DLD1 (cell line): ENCODE measurements around the gene ADA.
"Not testable (repeated sequence)": the region's sequence is repeated elsewhere in the genome, so short reads cannot be mapped to it uniquely, and the experiment has no call there.

ENCODE experiments used
- in situ Hi-C: cut with HindIII; loops from 2 replicates; pipeline ENCODE4 v1.10.0; 2017; ENCODE audit warnings: low sequenced_read_pairs

ADA gene

DNA sequence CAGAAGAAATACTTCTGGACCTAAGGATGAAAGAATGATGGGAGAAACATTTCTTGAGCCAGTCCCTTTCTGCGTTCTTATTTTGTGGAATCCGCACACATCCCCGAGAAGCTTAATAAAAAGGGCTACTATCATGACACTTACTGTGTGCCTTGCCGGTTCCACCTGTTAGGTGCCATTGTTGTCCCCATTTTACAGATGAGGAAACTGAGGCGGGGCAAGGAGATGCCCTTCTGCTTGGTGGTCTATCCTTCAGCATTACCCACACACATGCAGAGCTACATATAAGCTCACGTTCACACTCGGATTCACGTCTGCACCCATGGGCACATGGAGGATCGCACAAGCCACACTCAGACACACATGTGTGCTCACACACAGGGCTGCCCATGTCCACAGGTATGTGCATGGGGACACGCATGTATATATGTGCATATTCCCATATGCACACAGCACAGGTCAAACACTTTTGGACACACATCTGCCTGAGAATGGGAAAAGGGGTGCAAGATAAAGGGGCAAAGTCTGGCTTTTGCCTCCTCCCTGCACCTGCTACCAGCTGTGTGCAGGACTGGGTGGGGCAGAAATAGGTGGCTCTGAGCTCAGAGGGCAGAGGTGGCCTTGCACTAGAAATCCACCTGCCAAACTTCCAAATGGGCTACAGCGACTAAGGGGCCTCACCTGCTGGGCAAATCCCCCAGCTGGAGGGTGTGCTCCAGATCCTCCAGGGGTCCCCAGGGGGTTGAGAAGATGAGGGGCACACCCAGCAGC is 30.5 kb upstream of the ADA start:
- in situ Hi-C loops: loop anchor here (5.0 kb wide), 1 partner anchor 50 kb away; no protein-coding TSS in a partner anchor

DNA sequence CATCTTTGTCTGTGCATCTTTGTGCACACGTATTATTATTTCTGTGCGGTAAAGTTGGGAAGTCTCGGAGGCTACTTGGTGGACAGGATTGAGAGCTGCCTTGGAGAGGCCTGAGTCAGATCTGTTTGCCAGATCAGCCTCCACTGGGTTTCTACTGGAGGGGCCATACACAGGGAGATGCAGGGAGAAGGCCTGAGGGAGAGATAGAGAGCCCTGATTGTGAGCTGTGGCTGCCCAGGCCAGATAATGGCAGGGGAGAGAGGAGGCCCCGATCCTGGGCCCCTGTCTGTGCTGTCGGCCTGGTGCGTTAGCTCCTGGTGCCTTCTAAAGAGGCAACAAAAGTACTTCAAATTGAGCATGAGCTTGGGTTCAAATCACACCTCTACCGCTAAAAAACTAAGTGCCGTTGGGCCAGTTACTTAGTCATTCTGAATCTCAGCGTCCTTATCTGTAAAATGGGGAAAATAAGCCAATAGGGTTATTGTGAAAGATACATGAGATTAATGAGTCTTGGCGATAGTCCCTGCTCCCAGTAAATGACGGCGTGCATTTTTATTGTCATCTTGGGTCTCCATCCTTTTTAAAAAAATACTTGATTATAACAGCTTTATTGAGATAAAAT is 27.6 kb upstream of the ADA start:
- in situ Hi-C loops: no loop called here

DNA sequence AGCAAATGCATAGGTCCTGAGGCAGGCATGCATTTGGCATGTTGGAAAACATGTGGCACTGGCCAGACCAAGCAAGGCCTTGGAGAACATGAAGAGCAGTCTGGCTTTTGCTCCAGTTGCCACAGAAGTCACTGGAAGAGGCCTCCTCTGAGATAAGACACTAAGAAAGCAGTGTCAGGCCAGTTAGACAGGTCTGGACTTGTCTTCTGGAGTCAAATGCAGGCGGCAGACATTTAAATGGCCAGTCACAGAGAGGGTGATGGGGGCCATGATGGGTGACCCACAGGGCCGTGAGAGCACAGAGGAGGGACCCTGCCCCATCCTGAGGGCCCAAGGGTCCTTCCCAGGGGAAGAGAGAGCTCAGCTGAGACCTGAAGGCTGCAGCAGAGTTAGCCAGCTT is 26.7 kb upstream of the ADA start:
- in situ Hi-C loops: no loop called here

DNA sequence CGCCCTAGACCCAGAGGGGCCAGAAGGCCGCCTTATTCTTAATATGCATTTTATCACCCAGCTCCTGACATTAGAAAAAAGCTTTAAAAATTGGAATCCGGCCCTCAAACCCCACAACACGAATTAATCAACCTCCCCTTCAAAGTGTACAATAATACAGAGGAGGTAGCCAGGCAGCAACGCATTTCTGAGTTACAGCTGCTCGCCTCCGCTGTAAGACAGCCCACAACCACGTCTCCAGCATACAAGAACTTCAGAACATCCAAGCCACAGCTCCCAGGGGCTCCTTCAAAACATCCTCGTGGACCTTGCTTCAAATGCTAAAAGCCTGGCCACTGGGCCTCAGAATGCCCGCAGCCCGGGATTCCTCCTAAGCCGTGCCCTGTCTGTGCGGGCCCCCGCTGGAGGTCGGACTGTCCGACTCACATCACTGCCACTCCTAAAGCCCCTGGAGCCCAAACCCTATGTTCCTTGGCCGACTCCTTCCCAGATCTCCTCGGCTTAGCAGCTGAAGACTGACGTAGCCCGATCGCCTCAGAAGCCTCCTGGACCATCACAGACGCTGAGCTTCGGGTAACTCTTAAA is 20.9 kb upstream of the ADA start:
- in situ Hi-C loops: not testable (repeated sequence)

DNA sequence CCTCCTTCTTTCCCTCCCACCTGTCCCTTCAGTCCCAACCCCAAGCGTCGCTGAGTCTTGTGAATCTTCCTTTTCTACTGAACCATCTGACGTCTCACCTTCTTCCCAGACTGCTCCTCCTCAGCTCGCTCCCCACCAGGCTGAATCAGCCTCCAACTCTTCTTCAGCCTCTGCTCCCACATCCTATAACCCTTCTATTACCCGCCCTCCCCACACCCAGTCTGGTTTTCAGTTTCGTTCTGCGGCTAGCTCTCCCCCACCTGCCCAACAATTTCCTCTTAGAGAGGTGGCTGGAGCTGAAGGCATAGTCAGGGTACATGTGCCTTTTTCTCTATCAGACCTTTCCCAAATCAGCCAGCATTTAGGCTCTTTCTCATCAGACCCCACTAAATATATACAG is 20.0 kb upstream of the ADA start:
- in situ Hi-C loops: not testable (repeated sequence)

DNA sequence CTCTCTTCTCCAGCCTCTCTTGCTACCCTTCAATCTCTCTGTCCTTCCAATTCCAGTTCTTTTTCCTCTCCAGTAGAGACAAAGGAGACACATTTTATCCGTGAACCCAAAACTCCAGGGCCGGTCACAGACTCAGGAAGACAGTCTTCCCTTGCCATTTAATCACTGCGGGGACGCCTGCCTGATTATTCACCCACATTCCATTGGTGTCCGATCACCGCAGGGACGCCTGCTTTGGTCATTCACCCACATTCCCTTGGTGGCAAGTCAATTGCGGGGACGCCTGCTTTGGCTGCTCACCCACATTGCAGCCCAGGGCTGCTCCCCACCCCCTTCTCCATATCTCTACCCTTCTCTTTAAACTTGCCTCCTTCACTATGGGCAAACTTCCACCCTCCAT is 19.4 kb upstream of the ADA start:
- in situ Hi-C loops: not testable (repeated sequence)

DNA sequence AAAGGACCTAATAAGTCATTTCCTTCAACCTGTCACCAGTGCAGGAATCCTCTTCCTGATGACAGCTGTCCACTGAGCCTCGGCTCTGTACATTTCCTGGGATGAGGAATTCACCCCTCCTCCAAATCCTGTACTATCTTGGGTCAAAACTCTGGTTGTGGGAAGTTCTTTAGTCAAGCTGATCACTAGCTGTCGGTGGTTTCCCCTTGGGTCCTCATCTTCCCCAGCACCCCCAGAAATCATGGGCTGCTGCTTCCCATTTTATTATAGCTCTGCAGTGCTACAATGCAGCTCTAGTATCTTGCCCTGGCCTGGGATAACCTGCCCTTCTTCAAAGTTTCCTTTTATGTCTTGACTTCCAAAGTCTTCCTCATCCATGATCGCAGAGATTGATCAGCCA is 14.6 kb upstream of the ADA start:
- in situ Hi-C loops: no loop called here

DNA sequence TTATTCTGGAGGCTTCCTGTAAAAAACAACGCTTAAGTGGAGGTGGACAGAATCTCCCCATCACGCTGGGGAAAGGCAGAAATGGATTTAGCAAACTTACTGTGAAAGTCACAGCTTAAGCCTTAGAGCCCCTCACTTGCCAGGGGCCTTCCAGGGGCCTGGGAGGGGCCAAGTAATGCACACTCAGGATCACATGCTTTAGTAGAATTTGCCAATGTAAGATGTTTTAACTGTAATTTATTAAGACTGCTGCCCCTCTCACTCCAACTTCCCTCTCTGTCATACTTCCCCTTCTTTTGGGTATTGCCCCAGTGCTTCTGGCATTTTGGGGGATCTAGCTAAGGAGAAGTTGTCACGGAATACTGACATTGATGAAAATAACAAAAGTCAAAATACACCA is 12.6 kb upstream of the ADA start:
- in situ Hi-C loops: no loop called here

DNA sequence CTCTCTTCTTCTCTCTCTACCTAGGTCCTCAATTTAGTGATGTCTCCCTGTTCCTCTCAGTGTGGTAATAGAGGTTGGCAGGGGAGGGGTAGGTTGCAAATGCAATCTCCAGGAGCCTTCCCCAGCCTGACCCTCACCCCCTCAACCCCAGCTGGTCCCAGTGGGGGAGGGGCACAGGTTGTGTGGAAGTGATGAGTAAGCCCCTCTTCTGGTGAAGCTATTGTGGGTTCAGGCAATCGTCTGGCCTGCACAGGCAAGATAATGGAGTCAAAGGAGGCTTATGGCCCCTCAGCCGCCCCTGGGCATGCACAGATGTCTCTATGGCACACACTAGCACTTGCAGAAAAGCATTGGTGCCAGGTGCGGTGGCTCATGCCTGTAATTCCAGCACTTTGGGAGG is 10.8 kb upstream of the ADA start:
- in situ Hi-C loops: no loop called here

DNA sequence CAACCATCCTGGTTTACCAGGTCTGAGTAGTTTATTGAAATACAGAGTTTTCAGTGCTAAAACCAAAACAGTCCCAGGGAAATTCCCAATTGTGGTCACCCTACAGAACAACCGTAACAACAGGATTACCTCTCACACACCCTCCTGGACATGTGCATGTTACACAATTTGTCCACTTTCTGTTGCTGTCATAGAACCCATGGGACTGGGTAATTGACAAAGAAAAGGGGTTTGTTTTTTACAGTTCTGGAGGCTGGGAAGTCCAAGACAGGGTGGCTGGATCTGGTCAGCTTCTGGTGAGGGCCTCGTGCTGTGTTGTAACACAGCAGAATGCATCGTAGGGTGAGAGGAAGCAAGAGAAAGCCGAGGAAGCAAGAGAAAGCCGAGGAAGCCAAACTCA is 9.1 kb upstream of the ADA start:
- in situ Hi-C loops: no loop called here

DNA sequence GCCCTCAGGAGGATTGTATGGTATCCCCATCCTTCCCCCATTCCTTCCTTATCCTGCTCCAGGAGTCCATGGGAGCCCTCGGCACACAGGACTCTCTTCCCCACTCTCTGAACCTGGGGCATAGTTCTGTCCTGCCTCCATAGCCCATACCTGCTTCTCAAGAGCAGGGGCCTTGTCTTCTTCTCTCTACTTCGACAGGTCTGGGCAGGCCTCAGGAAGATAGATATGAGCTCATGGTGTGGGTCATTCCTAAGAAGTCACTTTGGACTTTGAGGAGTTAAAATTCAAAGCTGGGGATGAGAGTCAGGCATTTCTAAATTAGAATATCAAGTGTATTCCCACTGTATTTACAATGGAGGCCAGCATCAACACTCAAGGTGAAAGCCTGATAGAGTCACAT is 8.4 kb upstream of the ADA start:
- in situ Hi-C loops: no loop called here

DNA sequence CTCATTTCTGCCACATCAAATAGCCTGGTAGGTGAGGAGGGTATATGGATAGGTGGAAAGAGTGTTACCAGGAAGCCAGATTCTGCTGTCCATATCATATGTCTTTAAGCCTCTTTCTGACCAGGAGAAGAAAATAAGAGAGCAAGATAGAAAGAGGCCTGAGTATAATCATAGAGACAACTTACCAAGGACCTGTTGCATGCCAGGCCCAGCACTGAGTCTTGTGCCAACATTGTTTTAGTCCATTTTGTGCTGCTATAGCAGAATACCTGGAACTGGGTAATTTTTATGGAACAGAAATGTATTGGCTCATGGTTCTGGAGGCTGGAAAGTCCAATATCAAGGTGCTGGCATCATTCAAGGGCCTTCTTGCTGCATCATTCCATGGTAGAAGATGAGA is 7.3 kb upstream of the ADA start:
- in situ Hi-C loops: no loop called here

DNA sequence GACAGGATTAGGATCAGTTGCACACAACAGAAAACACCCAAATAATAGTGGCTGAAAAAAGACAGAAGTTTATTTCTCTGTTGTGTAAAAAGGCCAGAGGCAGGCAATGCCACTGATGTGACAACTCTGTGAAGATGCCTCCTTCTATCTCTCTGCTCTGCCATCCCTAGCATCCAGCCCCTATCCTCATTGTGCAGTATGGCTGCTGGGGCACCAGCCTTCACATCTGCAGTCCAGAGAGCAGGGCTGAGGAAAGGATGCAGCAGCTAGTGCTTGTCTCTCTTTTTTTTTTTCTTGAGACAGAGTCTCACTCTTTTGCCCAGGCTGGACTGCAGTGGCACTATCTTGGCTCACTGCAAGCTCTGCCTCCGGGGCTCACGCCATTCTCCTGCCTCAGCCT is 6.4 kb upstream of the ADA start:
- in situ Hi-C loops: no loop called here

DNA sequence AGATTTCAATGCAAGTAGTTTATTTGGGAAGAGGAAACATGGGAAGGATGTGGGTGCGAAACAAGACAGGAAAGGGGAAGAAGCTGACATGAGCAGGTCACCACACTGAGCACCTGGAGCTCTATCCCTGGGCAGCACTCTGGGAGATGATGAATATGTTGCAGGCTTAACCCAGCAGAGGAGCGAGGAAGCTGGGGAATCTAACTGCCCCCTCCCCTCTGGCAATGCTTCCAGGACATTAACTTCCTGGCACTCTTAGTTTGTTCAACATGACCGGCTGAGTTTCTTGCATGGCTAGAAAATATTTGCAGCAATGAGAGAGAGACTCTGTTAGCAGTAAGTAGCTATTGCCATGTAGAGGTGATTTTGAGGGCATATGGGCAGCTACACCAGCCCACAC is 4.9 kb upstream of the ADA start:
- in situ Hi-C loops: no loop called here

DNA sequence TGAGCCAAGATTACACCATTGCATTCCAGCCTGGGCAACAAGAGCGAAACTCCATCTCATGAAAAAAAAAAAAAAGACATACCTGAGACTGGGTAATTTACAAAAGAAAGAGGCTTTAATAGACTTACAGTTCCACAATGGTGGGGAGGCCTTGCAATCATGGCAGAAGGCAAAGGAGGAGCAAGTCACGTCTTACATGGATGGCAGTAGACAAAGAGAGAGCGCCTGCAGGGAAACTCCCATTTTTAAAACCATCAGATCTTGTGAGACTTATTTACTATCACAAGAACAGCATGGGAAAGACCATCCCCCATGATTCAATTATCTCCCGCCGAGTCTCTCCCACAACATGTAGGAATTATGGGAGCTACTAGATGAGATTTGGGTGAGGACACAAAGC is 2.7 kb upstream of the ADA start:
- in situ Hi-C loops: not testable (repeated sequence)

DNA sequence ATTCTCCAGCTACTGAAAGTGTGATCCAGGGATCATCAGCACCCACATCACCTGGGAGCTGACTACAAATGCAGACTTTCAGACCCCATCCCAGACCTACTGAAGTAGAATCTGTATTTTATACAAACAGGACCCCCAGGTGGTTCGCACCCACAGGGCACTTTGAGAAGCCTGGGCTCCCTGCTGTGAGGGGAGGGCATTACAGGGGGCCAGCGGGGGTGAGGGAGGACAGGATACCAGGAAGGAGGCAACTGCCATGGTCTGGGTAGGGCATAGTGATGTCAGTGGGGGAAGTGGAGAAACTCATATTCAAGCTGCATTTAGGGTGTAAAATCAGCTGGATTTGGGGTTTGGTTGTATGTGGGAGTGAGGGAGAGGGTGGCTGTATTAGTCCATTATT is 2.0 kb upstream of the ADA start:
- in situ Hi-C loops: no loop called here

DNA sequence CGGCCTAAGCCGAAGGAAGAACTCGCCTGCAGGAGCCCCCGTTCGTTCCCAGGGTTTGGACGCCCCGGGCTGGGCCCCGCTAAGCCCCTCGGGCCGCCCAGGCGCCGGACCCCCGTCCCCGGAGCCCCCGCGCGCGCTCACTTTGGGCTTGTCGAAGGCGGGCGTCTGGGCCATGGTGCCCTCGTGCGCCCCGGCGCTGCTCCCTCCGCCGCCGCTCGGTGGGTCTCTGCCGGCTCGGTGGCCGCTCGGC is 140 bp downstream of the ADA start:
- in situ Hi-C loops: no loop called here

DNA sequence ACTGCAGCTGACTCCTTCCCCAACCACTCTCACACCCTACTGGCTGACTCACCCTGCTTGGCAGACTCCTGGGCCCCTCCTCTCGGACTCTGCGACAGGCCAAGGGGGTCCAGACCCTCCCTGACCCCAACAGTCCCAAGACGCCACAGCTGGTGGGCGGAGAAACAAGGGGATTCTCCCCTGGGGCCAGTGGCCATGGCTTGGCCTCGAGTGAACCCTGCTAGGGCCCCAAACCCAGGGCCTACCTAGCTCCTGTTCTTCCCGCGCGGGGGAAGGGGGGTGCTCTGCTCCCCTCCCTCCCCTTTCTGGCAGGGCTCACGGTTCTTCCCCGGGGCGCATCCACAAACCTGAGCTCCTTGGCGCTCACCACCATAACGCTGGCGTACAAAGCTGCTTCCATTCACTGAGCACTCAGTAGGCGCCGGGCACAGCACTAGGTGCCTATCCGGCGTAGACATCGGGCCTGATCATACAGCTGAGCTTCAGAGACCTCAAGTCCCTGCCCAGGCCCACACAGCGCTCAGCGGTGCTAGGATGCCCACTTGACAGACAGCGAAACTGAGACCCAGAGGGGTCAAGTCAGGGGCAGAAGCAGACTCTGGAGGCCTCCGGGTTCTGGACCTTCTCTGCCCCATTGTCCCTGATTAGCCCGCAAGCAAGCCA is 597 bp downstream of the ADA start:
- in situ Hi-C loops: no loop called here

DNA sequence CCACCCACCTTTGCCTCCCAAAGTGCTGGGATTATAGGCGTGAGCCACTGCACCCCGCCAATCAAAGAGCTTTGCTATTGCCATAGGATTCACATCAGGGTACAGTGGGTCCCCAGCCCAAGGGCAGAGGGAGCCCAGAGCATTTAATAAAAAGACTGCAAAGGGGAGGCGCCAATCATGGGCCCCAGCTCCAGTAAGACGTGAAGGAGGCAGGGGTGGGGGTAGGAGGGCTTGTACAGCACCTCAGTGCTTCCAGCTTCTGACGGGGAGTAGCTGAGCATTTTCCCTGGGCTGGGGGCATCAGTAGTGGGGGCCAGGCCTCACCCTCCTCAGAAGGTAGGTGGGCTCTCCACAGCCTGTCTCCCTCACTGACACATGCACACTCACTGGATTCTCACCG is 1.5 kb downstream of the ADA start:
- in situ Hi-C loops: no loop called here

DNA sequence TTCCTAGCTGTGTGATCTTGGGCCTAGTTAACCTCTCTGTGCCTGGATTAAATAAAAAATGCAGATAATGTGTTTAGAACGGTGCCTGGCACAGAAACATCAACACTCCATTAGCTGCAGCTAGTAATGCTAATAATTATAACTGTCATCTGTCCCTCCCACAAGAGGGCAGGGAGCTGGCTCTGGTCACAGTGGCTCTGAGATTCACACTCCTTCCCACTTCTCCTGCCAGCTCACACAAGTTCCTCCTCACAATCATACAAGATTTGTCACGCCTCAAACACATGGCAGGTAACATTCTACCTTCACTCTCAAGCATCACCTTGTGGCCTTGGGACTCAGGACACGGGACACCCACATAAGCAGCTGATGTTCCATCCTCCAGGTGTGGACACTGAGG is 2.4 kb downstream of the ADA start:
- in situ Hi-C loops: no loop called here

DNA sequence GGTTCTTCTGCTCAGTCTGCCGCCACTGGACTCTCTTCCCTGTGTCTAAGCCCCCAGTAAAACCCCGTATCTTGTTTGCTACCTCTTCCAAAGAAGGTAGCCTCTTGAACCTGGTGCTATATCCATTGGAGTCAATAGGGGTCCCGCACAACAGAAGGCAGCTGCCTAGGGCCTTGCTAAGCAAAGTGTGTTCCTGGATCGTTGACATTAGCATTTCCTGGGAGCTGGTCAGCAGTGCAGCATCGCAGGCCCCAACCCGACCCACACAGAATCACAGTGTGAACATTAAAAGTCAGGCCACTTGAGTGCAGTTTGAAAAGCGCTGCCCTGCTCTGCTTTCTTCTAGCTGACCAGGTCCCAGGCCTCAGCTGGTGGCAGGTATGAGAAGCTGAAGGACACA is 2.9 kb downstream of the ADA start:
- in situ Hi-C loops: no loop called here

DNA sequence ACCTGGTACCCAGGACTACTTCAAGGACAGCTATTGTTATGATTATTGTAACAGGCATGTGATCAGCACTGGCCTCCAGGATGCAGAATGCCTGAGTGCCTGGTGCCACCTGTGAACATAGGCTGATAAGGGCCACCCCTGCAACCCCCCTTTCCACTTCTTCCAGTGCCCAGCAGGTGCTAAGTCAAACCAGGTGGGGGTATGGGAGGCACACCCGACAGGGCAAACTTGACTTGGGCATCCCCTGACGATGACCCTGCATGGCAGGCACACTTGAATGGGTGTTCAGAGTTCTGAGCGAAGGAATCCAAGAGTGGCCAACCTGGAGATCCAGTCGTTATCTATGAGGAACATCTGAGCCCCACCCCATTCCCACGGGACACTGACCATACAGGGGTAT is 3.4 kb downstream of the ADA start:
- in situ Hi-C loops: no loop called here
